ENCODE data around the gene PEX6. TPM values are rescaled to one million over a fixed set of nuclear protein-coding genes. Genes with fewer than 3 reads are reported as not detected.
A peak's percentile ranks its signal among the peaks of the same experiment; 100 is the strongest.

The PEX6 gene
- polyA plus RNA-seq, 1 donor from 2014 or later = 12.7 TPM

DNA sequence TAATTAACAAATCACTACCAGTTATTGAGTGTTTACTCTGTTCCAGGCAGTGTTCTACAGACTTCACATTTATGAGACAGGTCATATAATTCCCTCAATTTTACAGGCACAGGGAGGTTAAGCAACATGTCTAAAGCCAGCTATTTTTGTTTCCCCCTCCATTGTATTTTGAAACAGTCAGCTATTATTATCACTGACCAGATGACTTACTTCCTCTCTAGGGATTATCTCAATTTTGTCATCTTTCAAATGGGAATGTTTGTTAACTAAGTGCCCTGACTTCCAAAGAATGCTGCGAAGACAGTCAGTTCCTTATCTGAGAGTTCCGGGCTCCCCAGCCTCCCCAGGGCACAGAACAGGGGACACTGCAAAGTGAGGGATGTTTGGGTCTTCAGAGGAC lies 55.3 kb downstream of the PEX6 start:
- Mint-ChIP-seq H3K9me3 (no peaks in the 10 kb centered on the region), H3K4me3 (peak overlapping the region in 1 of 4 donors; percentile 19), H3K36me3 (no peaks in the 10 kb centered on the region), H3K4me1 (peaks cover 12 to 18% (median 12%) of the 10 kb centered on the region in 3 donors), H3K27me3 (peaks cover 2% of the 10 kb centered on the region), H3K27ac (peak overlapping the region in 1 of 3 donors; percentile 36)

DNA sequence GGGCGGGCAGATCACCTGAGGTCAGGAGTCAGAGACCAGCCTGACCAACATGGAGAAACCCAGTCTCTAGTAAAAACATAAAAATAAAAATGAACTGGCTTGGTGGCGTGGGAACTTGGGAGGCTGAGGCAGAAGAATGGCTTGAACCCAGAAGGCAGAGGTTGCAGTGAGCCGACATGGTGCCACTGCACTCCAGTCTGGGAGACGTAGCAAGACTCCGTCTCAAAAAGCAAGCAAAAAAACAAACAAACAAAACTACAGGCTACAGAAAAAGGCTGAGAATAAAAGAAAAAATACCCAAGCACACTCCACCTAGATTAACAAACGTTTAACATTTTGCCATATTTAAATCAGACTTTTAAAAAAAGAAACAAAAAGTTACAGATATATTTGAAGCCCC lies 57.2 kb downstream of the PEX6 start:
- Mint-ChIP-seq H3K27ac (no peak overlapping the region), H3K36me3 (no peaks in the 10 kb centered on the region), H3K9me3 (no peaks in the 10 kb centered on the region), H3K4me1 (peaks cover 7 to 14% (median 8%) of the 10 kb centered on the region in 3 donors), H3K27me3 (peaks cover 2% of the 10 kb centered on the region), H3K4me3 (peak overlapping the region in 1 of 4 donors; percentile 35)

DNA sequence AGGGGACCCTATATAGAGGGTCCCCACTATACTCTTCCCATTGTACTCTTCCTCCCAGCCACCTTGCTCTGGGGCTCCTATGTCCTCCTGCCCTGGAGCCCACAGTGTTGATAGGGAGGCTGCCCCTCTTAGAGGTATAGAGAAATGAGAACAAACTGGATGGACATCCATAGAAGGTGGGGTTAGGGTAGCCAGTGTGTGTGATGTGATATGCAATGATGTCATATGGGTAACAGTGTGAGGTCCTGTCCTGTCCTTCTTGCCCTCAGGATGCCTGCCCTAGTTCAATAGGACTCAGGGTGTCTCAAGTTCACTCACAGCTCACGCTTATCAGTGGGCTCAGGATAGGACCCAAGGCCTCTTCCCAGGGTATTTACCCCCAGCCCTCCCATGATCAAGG lies 62.7 kb downstream of the PEX6 start:
- Mint-ChIP-seq H3K27ac (no peak overlapping the region), H3K4me1 (peaks cover 0 to 4% (median 1%) of the 10 kb centered on the region in 3 donors), H3K36me3 (no peaks in the 10 kb centered on the region), H3K27me3 (peaks cover 8% of the 10 kb centered on the region), H3K4me3 (no peak overlapping the region), H3K9me3 (no peaks in the 10 kb centered on the region)

DNA sequence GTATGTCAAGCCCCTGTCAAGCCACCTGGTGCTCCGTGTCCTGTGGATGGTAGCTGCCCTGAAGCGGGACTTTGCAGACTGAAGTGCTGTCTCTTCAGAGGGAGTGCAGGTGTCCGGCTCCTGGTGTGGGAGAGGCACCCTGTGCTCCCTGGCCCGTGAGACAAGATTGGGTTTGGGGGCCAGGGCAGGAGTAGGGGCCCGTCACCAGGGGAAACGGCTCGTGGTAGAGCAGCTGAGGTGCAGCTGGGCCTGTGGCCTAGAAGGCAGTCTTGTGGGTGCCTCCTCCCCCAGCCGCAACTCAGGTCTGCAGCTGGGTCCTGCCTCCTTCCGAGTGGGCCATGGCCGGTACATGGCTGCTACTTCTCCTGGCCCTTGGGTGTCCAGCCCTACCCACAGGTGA lies 63.2 kb downstream of the PEX6 start, which contains the start of gene PTCRA:
Gene PTCRA (plus strand): TSS at position 322 of the 400 bp plus-strand sequence. CDS start 17 bp downstream, at position 339.
- no peaks in the 10 kb centered on the region for H3K36me3 Mint-ChIP-seq
- peak within 1 kb of the TSS in 1 of 3 donors; percentile 19 for H3K27ac Mint-ChIP-seq
- peaks cover 0 to 5% (median 3%) of the 10 kb centered on the region in 3 donors for H3K4me1 Mint-ChIP-seq
- H3K27me3 Mint-ChIP-seq = peaks cover 13% of the 10 kb centered on the region
- no peak within 1 kb of the TSS for H3K4me3 Mint-ChIP-seq
- H3K9me3 Mint-ChIP-seq = no peaks in the 10 kb centered on the region

DNA sequence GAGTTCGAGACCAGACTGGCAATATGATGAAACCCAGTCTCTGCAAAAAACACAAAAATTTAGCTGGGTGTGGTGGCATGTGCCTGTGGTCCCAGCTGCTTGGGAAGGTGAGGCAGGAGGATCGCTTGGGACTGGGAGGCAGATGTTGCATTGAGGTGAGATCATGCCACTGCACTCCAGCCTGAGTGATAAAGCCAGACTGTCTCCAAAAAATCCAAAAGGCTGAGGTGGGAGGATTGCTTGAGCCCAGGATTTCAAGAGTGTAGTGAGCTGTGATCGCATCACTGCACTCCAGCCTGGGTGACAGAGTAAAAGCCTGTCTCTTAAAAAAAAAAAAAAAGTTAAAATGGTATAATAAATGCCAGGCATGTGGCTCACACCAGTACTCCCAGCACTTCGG lies 64.4 kb downstream of the PEX6 start:
- no peaks in the 10 kb centered on the region for H3K9me3 Mint-ChIP-seq
- H3K36me3 Mint-ChIP-seq = no peaks in the 10 kb centered on the region
- H3K4me3 Mint-ChIP-seq = no peak overlapping the region
- peaks cover 13% of the 10 kb centered on the region for H3K27me3 Mint-ChIP-seq
- peaks cover 0 to 5% (median 3%) of the 10 kb centered on the region in 3 donors for H3K4me1 Mint-ChIP-seq
- H3K27ac Mint-ChIP-seq = no peak overlapping the region

Other genes with a start within 250 kb of the PEX6 start
- gene TBCC, start 233.1 kb downstream of the PEX6 start, polyA plus RNA-seq = 67.2 TPM
- gene BICRAL, start 197.1 kb downstream of the PEX6 start, polyA plus RNA-seq = 4.7 TPM
- 72.3 TPM for gene RPL7L1, start 99.6 kb downstream of the PEX6 start, polyA plus RNA-seq
- 1.0 TPM for gene PTCRA, start 63.1 kb downstream of the PEX6 start, polyA plus RNA-seq
- gene CNPY3, start 49.7 kb downstream of the PEX6 start, polyA plus RNA-seq = 272 TPM
- gene GNMT, start 18.4 kb downstream of the PEX6 start, polyA plus RNA-seq = 1.2 TPM
- gene PPP2R5D, start 5.4 kb upstream of the PEX6 start, polyA plus RNA-seq = 17.5 TPM
- gene MEA1, start 34.8 kb upstream of the PEX6 start, polyA plus RNA-seq = 76.3 TPM
- 60.3 TPM for gene KLHDC3, start 35.1 kb upstream of the PEX6 start, polyA plus RNA-seq
- 54.8 TPM for gene RRP36, start 42.4 kb upstream of the PEX6 start, polyA plus RNA-seq
- 5.3 TPM for gene CUL7, start 74.7 kb upstream of the PEX6 start, polyA plus RNA-seq
- 50.5 TPM for gene MRPL2, start 80.3 kb upstream of the PEX6 start, polyA plus RNA-seq
- gene KLC4, start 80.5 kb upstream of the PEX6 start, polyA plus RNA-seq = 10.2 TPM
- not detected for gene PTK7, start 97.1 kb upstream of the PEX6 start, polyA plus RNA-seq
- 5.0 TPM for gene SRF, start 192.1 kb upstream of the PEX6 start, polyA plus RNA-seq
- 13.1 TPM for gene CUL9, start 203.0 kb upstream of the PEX6 start, polyA plus RNA-seq

Measured in IgD-negative memory B cell (primary cell).